MCF 10A (cell line): Measurements from ENCODE around the gene RETSAT. TPM values are rescaled to one million over a fixed set of nuclear protein-coding genes. Genes with fewer than 3 reads are reported as not detected.
"Not testable (repeated sequence)": the region's sequence is repeated elsewhere in the genome, so short reads cannot be mapped to it uniquely, and the experiment has no call there.

ENCODE experiments used
- BruUV-seq: library from RNA; stranded (reverse); fragments of 400-500 nt; replicated peaks from 2 replicates; lab custom pipeline; 2021; lab: Mats Ljungman, UMichigan
- CTCF ChIA-PET: fragments of 300-600 bp; sonication (Branson Sonifier 250); formaldehyde crosslinking; extraction: SDS; loops from one replicate; lab custom pipeline; 2021; ENCODE audit warnings: antibody characterized with exemption, inconsistent platforms; lab: Yijun Ruan, JAX
- POLR2A ChIA-PET: fragments of 300-600, 350-650 bp; sonication (Branson Sonifier 250); formaldehyde crosslinking; extraction: SDS; loops from one replicate; lab custom pipeline; 2020; ENCODE audit warnings: antibody characterized with exemption, inconsistent platforms; lab: Yijun Ruan, JAX
- DNase-seq: peaks from one replicate; pipeline ENCODE4 v3.0.0-alpha.2; 2018; ENCODE audit not compliant: unreplicated experiment
- H3K27ac Mint-ChIP-seq: one replicate; pipeline ENCODE4 v1.8.0; 2022; ENCODE audit warnings: mild to moderate bottlenecking, low read depth, mixed read lengths; ENCODE audit not compliant: unreplicated experiment
- H3K27me3 Mint-ChIP-seq: one replicate; pipeline ENCODE4 v1.8.0; 2022; ENCODE audit warnings: mixed read lengths; ENCODE audit not compliant: insufficient read depth, unreplicated experiment
- H3K36me3 Mint-ChIP-seq: one replicate; pipeline ENCODE4 v1.8.0; 2022; ENCODE audit warnings: mild to moderate bottlenecking, moderate library complexity, mixed read lengths; ENCODE audit not compliant: insufficient read depth, unreplicated experiment
- H3K4me1 Mint-ChIP-seq: one replicate; pipeline ENCODE4 v1.8.0; 2022; ENCODE audit warnings: mixed read lengths; ENCODE audit not compliant: insufficient read depth, unreplicated experiment
- H3K4me3 Mint-ChIP-seq: one replicate; pipeline ENCODE4 v1.8.0; 2022; ENCODE audit warnings: mild to moderate bottlenecking, moderate library complexity, mixed read lengths; ENCODE audit not compliant: unreplicated experiment
- H3K9me3 Mint-ChIP-seq: one replicate; pipeline ENCODE4 v1.8.0; 2022; ENCODE audit warnings: mixed read lengths; ENCODE audit not compliant: unreplicated experiment
- intact Hi-C: fragments of 100-400 bp; cut with micrococcal nuclease; formaldehyde crosslinking; loops from 2 replicates; pipeline ENCODE4 v1.14.1; 2022
- total RNA-seq: library from RNA; stranded (reverse); gene quantifications from 2 replicates; pipeline ENCODE4 v1.2.3, GENCODE V29; 2022
- TF ChIP-seq, protein P1 (sequence below): fragments of 200-600 bp; IDR thresholded peaks from one replicate; pipeline ENCODE4 v1.8.0; 2022; ENCODE audit warnings: antibody characterized with exemption, mild to moderate bottlenecking; ENCODE audit not compliant: unreplicated experiment

The RETSAT gene
- total RNA-seq, 1 experiment from 2014 or later, result 60.4 TPM

GRCh38 chr2:85368921-85369320, 14.6 kb upstream of the RETSAT start:
- H3K9me3 Mint-ChIP-seq, result no peaks in the 10 kb centered on the region
- H3K27me3 Mint-ChIP-seq, result no peaks in the 10 kb centered on the region
- H3K4me3 Mint-ChIP-seq, result no peak overlapping the region
- POLR2A ChIA-PET, result interaction anchor here (0.9 to 1.2 kb wide), 2 partner anchors 10 to 41 kb away, joined by 3 to 4 read pairs; partner anchors contain the start of gene TGOLN2
- peaks cover 20% of the 10 kb centered on the region for H3K36me3 Mint-ChIP-seq
- BruUV-seq, result no TSS peak
- no peak for DNase-seq
- CTCF ChIA-PET, result no interaction called here
- H3K27ac Mint-ChIP-seq, result no peak overlapping the region
- intact Hi-C loops, result no loop called here
- TF ChIP-seq, protein P1, sequence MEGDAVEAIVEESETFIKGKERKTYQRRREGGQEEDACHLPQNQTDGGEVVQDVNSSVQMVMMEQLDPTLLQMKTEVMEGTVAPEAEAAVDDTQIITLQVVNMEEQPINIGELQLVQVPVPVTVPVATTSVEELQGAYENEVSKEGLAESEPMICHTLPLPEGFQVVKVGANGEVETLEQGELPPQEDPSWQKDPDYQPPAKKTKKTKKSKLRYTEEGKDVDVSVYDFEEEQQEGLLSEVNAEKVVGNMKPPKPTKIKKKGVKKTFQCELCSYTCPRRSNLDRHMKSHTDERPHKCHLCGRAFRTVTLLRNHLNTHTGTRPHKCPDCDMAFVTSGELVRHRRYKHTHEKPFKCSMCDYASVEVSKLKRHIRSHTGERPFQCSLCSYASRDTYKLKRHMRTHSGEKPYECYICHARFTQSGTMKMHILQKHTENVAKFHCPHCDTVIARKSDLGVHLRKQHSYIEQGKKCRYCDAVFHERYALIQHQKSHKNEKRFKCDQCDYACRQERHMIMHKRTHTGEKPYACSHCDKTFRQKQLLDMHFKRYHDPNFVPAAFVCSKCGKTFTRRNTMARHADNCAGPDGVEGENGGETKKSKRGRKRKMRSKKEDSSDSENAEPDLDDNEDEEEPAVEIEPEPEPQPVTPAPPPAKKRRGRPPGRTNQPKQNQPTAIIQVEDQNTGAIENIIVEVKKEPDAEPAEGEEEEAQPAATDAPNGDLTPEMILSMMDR, result no peak
- no peaks in the 10 kb centered on the region for H3K4me1 Mint-ChIP-seq

- peaks cover 15% of the 10 kb centered on the region for H3K36me3 Mint-ChIP-seq
- no peaks in the 10 kb centered on the region for H3K9me3 Mint-ChIP-seq
- ChIA-PET POLR2A (no interaction called here), CTCF (no interaction called here)
- BruUV-seq, result no TSS peak
- TF ChIP-seq, protein P1, result no peak
- H3K27me3 Mint-ChIP-seq, result no peaks in the 10 kb centered on the region
- no peak overlapping the region for H3K4me3 Mint-ChIP-seq
- no peaks in the 10 kb centered on the region for H3K4me1 Mint-ChIP-seq
- DNase-seq, result no peak
- intact Hi-C loops, result no loop called here
- no peak overlapping the region for H3K27ac Mint-ChIP-seq
These were observed 12.9 kb upstream of the RETSAT start for GRCh38 chr2:85367180-85367579.

DNA sequence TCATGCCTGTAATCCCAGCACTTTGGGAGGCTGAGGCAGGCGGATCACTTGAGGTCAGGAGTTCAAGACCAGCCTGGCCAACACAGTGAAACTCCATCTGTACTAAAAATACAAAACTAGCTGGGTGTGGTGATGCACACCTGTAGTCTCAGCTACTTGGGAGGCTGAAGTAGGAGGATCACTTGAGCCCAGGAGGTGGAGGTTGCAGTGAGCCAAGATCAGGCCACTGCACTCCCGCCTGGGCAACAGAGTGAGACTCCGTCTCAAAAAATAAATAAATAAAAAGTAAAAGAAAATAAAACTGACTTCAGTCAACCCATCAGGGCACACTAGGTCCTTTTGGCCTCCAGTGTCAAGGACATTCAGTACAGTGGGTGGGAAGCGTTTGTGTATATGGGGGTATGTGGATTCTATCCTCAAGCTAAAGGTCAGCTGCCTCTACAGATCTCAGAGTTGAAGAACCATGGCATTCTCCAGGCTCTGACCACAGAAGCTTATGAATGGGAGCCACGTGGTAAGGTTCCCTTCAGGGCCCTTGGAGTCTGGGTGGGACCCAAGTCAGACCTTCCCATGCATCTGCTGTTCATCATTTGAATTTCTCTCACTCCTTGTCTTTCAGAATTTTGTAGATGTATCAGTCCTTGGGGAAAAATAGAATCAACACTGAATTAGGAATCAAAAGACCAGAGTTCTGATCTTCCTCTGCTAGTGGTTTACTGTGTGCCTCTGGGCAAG, 8.5 kb upstream of the RETSAT start:
- POLR2A ChIA-PET, result interaction anchor here (0.6 to 1.1 kb wide), 2 partner anchors 16 to 142 kb away, joined by 3 read pairs; no protein-coding TSS in a partner anchor
- not testable (repeated sequence) for H3K9me3 Mint-ChIP-seq

GRCh38 chr2:85357736-85358135, 3.4 kb upstream of the RETSAT start:
- ChIA-PET CTCF (interaction anchor here (1.1 kb wide), 1 partner anchor 18 kb away, joined by 3 read pairs; no protein-coding TSS in a partner anchor), POLR2A (interaction anchor here (1.3 to 1.5 kb wide), 2 partner anchors 62 to 79 kb away, joined by 3 to 4 read pairs; no protein-coding TSS in a partner anchor)
- H3K27me3 Mint-ChIP-seq, result no peaks in the 10 kb centered on the region
- peaks cover 62% of the 10 kb centered on the region for H3K36me3 Mint-ChIP-seq
- no peaks in the 10 kb centered on the region for H3K9me3 Mint-ChIP-seq
- intact Hi-C loops, result no loop called here
- TF ChIP-seq, protein P1, result no peak
- peak; percentile 53 for DNase-seq
- H3K4me1 Mint-ChIP-seq, result peaks cover 10% of the 10 kb centered on the region
- no peak overlapping the region for H3K4me3 Mint-ChIP-seq
- no peak overlapping the region for H3K27ac Mint-ChIP-seq
- BruUV-seq, result no TSS peak

More for the DNA sequence above, 8.5 kb upstream of the RETSAT start:
- H3K27ac Mint-ChIP-seq, BruUV-seq, H3K4me3 Mint-ChIP-seq, intact Hi-C loops, DNase-seq, H3K27me3 Mint-ChIP-seq, H3K4me1 Mint-ChIP-seq: not testable (repeated sequence)
- CTCF ChIA-PET, result interaction anchor here (0.7 kb wide), 1 partner anchor 96 kb away, joined by 3 read pairs; no protein-coding TSS in a partner anchor
- peaks cover 46% of the 10 kb centered on the region for H3K36me3 Mint-ChIP-seq
